Measurements from ENCODE around the gene ATP6V1B1. TPM values are rescaled to one million over a fixed set of nuclear protein-coding genes. Genes with fewer than 3 reads are reported as not detected.

ATP6V1B1 gene
- polyA plus RNA-seq, 1 donor (not counting 4 experiments of a cell fraction or from before 2014, with no cell fraction given), result not detected

- dilution Hi-C loops (cut with MboI; ENCODE audit: extremely low pct_ligation_motif_present, low sequenced_read_pairs), result no loop called here
- Histone ChIP-seq H2AFZ (ENCODE audit: control insufficient read depth, low read length) (no peak overlapping the region), H3K4me1 (ENCODE audit: control insufficient read depth, extremely low read depth, insufficient read depth, low read length) (no peaks in the 10 kb centered on the region), H3K27me3 (ENCODE audit: control insufficient read depth, extremely low read depth, insufficient read depth, low read length) (peaks cover 11% of the 10 kb centered on the region), H3K4me2 (ENCODE audit: control insufficient read depth, extremely low read depth, insufficient read depth, low read depth, low read length) (no peak overlapping the region), H3K36me3 (ENCODE audit: control insufficient read depth in 2 of 2, extremely low read depth in 1 of 2, insufficient read depth in 2 of 2, low read length in 2 of 2) (no peaks in the 10 kb centered on the region), H3K9me1 (ENCODE audit: control insufficient read depth, extremely low read depth, insufficient read depth, low read length) (no peaks in the 10 kb centered on the region), H3K9ac (ENCODE audit: control insufficient read depth, extremely low read depth, insufficient read depth, low read length) (no peak overlapping the region), H3K9me3 (ENCODE audit: control insufficient read depth, low read depth, low read length) (no peaks in the 10 kb centered on the region), H3K27ac (ENCODE audit: control insufficient read depth, insufficient read depth, low read length) (no peak overlapping the region), H4K20me1 (ENCODE audit: control insufficient read depth, extremely low read depth, insufficient read depth, low read length) (no peaks in the 10 kb centered on the region), H3K4me3 (ENCODE audit: control insufficient read depth in 2 of 3, extremely low read depth in 1 of 3, insufficient read depth in 2 of 3, low read depth in 1 of 3, low read length in 3 of 3) (no peak overlapping the region), H3K79me2 (ENCODE audit: control insufficient read depth, insufficient read depth, low read length) (no peaks in the 10 kb centered on the region)
- DNase-seq (ENCODE audit: low read depth, low spot score) (no peak), FAIRE-seq (no peak)
- TF ChIP-seq EZH2 (IDR thresholded peaks at IDR 0.05; ENCODE audit: low read length) (no peak), CTCF (optimal IDR thresholded peaks at IDR 0.05 in 1 of 3, IDR thresholded peaks at IDR 0.05 in 1 of 3, conservative IDR thresholded peaks at IDR 0.05 in 1 of 3; ENCODE audit: extremely low read depth in 1 of 3, insufficient read depth in 2 of 3, low read length in 3 of 3) (peak; percentile 25 to 44 (median 26))
Measured at GRCh38 chr2:70923378-70924015, 12.2 kb upstream of the ATP6V1B1 start.

- Histone ChIP-seq H3K27me3 (ENCODE audit: control insufficient read depth, extremely low read depth, insufficient read depth, low read length) (peaks cover 11% of the 10 kb centered on the region), H2AFZ (ENCODE audit: control insufficient read depth, low read length) (no peak overlapping the region), H3K27ac (ENCODE audit: control insufficient read depth, insufficient read depth, low read length) (no peak overlapping the region), H3K79me2 (ENCODE audit: control insufficient read depth, insufficient read depth, low read length) (no peaks in the 10 kb centered on the region), H3K9me1 (ENCODE audit: control insufficient read depth, extremely low read depth, insufficient read depth, low read length) (no peaks in the 10 kb centered on the region), H3K36me3 (ENCODE audit: control insufficient read depth in 2 of 2, extremely low read depth in 1 of 2, insufficient read depth in 2 of 2, low read length in 2 of 2) (no peaks in the 10 kb centered on the region), H3K4me1 (ENCODE audit: control insufficient read depth, extremely low read depth, insufficient read depth, low read length) (no peaks in the 10 kb centered on the region), H4K20me1 (ENCODE audit: control insufficient read depth, extremely low read depth, insufficient read depth, low read length) (no peaks in the 10 kb centered on the region), H3K4me2 (ENCODE audit: control insufficient read depth, extremely low read depth, insufficient read depth, low read depth, low read length) (no peak overlapping the region), H3K9ac (ENCODE audit: control insufficient read depth, extremely low read depth, insufficient read depth, low read length) (no peak overlapping the region), H3K9me3 (ENCODE audit: control insufficient read depth, low read depth, low read length) (no peaks in the 10 kb centered on the region), H3K4me3 (ENCODE audit: control insufficient read depth in 2 of 3, extremely low read depth in 1 of 3, insufficient read depth in 2 of 3, low read depth in 1 of 3, low read length in 3 of 3) (no peak overlapping the region)
- TF ChIP-seq CTCF (optimal IDR thresholded peaks at IDR 0.05 in 1 of 3, IDR thresholded peaks at IDR 0.05 in 1 of 3, conservative IDR thresholded peaks at IDR 0.05 in 1 of 3; ENCODE audit: extremely low read depth in 1 of 3, insufficient read depth in 2 of 3, low read length in 3 of 3) (no peak), EZH2 (IDR thresholded peaks at IDR 0.05; ENCODE audit: low read length) (no peak)
- FAIRE-seq (no peak), DNase-seq (ENCODE audit: low read depth, low spot score) (no peak)
- dilution Hi-C loops (cut with MboI; ENCODE audit: extremely low pct_ligation_motif_present, low sequenced_read_pairs), result no loop called here
Measured at GRCh38 chr2:70926042-70926441, 9.7 kb upstream of the ATP6V1B1 start.

Data from keratinocyte (primary cell).